AG04450 (cell line): ENCODE results near the gene PAPOLG. TPM values are rescaled to one million over a fixed set of nuclear protein-coding genes. Genes with fewer than 3 reads are reported as not detected.

Experiments used
- CTCF ChIA-PET: fragments of 300-600, 350-600 bp; formaldehyde crosslinking; extraction: SDS; loops from one replicate; lab custom pipeline; 2022; ENCODE audit warnings: antibody characterized with exemption, inconsistent platforms; lab: Charles Lee
- POLR2A ChIA-PET: fragments of 350-600 bp; formaldehyde crosslinking; extraction: SDS; loops from one replicate; lab custom pipeline; 2021; ENCODE audit warnings: antibody characterized with exemption, inconsistent platforms; lab: Yijun Ruan, JAX
- DNase-seq: peaks from one replicate; pipeline ENCODE4 v3.0.0-alpha.2; 2011; ENCODE audit warnings: low read depth, low spot score
- H3K27ac ChIP-seq: one replicate; pipeline ENCODE4 v1.5.1; 2012; ENCODE audit warnings: low read depth, low read length, control low read depth
- H3K27me3 ChIP-seq: one replicate; pipeline ENCODE4 v1.6.0; 2012; ENCODE audit warnings: low read length; ENCODE audit not compliant: control insufficient read depth, insufficient read depth
- H3K4me3 ChIP-seq: 2 replicates; pipeline ENCODE4 v1.5.1; 2011; ENCODE audit warnings: mild to moderate bottlenecking, low read depth, low read length, control low read depth
- H3K9me3 ChIP-seq: 2 replicates; pipeline ENCODE4 v1.5.1; 2012; ENCODE audit warnings: low read length; ENCODE audit not compliant: control insufficient read depth, insufficient read depth
- polyA plus RNA-seq: library from polyadenylated mRNA; depleted of rRNA; stranded (reverse); fragments of >200 nt; gene quantifications from 2 replicates; pipeline ENCODE4 v1.2.3, GENCODE V29; 2011
- TF ChIP-seq, protein P1 (sequence below): IDR thresholded peaks from 2 replicates; pipeline ENCODE4 v1.5.1; 2011; ENCODE audit warnings: low read depth, low read length, control low read depth, inconsistent platforms

PAPOLG gene
- polyA plus RNA-seq, 1 experiment: 15.3 TPM

DNA sequence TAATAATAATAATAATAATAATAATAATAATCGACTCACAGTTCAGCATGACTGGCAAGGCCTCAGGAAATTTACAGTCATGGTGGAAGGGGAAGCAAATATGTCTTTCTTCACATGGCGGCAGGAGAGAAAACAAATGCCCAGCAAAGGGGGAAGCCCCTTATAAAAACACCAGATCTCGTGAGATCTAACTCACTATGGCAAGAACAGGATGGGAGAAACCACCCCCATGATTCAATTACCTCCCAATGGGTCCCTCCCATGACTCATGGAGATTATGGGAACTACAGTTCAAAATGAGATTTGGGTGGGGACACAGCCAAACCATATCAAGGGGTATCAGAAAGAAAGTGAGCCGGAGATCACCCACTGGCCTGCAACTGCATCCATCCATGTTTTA lies 40.5 kb upstream of the PAPOLG start:
- Histone ChIP-seq H3K27ac (no peak overlapping the region), H3K9me3 (no peaks in the 10 kb centered on the region), H3K4me3 (no peak overlapping the region), H3K27me3 (no peaks in the 10 kb centered on the region)
- CTCF ChIA-PET: interaction anchor here (1.0 kb wide), 1 partner anchor 9 kb away, joined by 3 read pairs; no protein-coding TSS in a partner anchor
- POLR2A ChIA-PET: no interaction called here
- DNase-seq: no peak
- TF ChIP-seq, protein P1, sequence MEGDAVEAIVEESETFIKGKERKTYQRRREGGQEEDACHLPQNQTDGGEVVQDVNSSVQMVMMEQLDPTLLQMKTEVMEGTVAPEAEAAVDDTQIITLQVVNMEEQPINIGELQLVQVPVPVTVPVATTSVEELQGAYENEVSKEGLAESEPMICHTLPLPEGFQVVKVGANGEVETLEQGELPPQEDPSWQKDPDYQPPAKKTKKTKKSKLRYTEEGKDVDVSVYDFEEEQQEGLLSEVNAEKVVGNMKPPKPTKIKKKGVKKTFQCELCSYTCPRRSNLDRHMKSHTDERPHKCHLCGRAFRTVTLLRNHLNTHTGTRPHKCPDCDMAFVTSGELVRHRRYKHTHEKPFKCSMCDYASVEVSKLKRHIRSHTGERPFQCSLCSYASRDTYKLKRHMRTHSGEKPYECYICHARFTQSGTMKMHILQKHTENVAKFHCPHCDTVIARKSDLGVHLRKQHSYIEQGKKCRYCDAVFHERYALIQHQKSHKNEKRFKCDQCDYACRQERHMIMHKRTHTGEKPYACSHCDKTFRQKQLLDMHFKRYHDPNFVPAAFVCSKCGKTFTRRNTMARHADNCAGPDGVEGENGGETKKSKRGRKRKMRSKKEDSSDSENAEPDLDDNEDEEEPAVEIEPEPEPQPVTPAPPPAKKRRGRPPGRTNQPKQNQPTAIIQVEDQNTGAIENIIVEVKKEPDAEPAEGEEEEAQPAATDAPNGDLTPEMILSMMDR: no peak

DNA sequence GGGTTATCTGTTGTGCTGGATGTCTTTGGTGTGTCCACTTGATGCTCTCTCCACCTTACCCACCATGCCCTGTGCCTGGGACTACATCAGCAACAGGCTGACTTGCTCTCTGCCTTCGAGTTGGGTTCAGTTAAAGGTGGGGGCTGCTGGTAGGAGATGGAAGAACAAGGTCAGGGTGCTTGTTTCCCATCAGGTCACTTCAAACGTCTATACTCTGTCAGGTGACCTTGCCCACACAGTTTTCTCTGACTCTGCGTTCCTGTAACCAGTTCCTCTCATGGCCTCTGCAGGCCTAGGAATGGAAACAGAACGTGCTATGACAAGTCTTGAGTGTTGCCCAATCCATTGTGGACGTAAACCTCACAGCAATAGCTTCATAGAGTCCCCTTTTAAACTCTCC lies 38.4 kb upstream of the PAPOLG start:
- no peaks in the 10 kb centered on the region for H3K9me3 ChIP-seq
- no peak overlapping the region for H3K4me3 ChIP-seq
- ChIA-PET CTCF (interaction anchor here (2.5 kb wide), 1 partner anchor 9 kb away, joined by 10 read pairs; no protein-coding TSS in a partner anchor), POLR2A (no interaction called here)
- H3K27me3 ChIP-seq: no peaks in the 10 kb centered on the region
- no peak overlapping the region for H3K27ac ChIP-seq
- no peak for DNase-seq
- TF ChIP-seq, protein P1: no peak

DNA sequence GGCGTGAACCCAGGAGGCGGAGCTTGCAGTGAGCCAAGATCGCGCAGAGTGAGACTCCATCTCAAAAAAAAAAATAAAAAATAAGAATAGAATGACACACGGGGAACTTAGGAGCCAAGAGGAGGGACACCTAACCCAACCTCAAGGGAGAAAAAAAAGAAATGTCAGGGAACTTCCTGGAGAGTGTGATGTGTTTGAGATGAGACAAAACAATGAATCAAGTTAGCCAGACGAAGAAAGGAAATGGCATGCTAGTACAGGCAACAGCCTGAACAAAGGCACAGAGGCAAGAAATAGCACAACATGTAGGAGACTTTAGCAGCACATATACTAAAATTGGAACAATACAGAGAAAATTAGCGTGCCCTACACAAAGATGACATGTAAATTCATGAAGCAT lies 36.7 kb upstream of the PAPOLG start:
- no peaks in the 10 kb centered on the region for H3K9me3 ChIP-seq
- no peaks in the 10 kb centered on the region for H3K27me3 ChIP-seq
- H3K27ac ChIP-seq: no peak overlapping the region
- TF ChIP-seq, protein P1: no peak
- H3K4me3 ChIP-seq: no peak overlapping the region
- POLR2A ChIA-PET: no interaction called here
- no peak for DNase-seq
- CTCF ChIA-PET: interaction anchor here (2.5 kb wide), 1 partner anchor 11 kb away, joined by 10 read pairs; no protein-coding TSS in a partner anchor

DNA sequence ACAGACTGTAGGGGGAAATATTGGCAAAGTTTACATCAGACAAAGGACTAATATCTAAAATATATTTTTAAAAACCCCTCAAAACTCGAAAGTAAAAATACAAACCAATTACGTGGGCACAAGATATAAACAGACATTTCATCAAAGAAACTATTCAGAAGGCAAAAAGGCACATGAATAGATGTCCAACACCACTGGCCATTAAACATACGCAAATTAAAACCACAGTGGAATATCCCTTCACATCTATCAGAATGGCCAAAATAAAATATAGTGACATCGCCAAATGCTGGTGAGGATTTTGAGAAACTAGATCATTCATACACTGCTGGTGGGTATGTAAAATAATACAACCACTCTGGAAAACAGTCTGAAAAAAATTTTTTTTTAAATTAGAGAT lies 30.6 kb upstream of the PAPOLG start:
- Histone ChIP-seq H3K4me3 (no peak overlapping the region), H3K9me3 (no peaks in the 10 kb centered on the region), H3K27ac (no peak overlapping the region), H3K27me3 (no peaks in the 10 kb centered on the region)
- POLR2A ChIA-PET: no interaction called here
- DNase-seq: no peak
- TF ChIP-seq, protein P1: no peak
- CTCF ChIA-PET: no interaction called here

DNA sequence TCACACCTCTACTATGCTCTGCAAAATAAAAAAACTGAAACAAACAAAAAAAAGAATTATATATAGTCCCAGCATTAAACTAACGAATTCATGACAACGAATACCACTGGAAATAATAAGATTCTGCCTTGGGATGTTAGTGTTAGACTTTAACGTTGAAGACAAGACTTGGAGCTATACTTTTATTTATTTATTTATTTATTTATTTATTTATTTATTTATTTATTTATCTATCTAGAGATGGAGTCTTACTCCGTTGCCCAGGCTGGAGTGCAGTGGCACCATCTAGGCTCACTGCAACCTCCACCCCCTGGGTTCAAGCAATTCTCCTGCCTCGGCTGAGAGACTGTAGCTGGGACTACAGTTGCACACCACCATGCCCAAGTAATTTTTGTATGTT lies 27.2 kb upstream of the PAPOLG start:
- ChIA-PET CTCF (no interaction called here), POLR2A (no interaction called here)
- Histone ChIP-seq H3K9me3 (no peaks in the 10 kb centered on the region), H3K27ac (no peak overlapping the region), H3K4me3 (no peak overlapping the region), H3K27me3 (no peaks in the 10 kb centered on the region)
- no peak for DNase-seq
- TF ChIP-seq, protein P1: no peak
